GM18870 (cell line): ENCODE data around the gene PDCD1.

Experiments used
- ATAC-seq: cut with Tn5 transposase; IDR thresholded peaks from one replicate; pipeline ENCODE4 v1.9.1; 2021; ENCODE audit warnings: moderate library complexity; ENCODE audit not compliant: unreplicated experiment

Gene PDCD1

DNA sequence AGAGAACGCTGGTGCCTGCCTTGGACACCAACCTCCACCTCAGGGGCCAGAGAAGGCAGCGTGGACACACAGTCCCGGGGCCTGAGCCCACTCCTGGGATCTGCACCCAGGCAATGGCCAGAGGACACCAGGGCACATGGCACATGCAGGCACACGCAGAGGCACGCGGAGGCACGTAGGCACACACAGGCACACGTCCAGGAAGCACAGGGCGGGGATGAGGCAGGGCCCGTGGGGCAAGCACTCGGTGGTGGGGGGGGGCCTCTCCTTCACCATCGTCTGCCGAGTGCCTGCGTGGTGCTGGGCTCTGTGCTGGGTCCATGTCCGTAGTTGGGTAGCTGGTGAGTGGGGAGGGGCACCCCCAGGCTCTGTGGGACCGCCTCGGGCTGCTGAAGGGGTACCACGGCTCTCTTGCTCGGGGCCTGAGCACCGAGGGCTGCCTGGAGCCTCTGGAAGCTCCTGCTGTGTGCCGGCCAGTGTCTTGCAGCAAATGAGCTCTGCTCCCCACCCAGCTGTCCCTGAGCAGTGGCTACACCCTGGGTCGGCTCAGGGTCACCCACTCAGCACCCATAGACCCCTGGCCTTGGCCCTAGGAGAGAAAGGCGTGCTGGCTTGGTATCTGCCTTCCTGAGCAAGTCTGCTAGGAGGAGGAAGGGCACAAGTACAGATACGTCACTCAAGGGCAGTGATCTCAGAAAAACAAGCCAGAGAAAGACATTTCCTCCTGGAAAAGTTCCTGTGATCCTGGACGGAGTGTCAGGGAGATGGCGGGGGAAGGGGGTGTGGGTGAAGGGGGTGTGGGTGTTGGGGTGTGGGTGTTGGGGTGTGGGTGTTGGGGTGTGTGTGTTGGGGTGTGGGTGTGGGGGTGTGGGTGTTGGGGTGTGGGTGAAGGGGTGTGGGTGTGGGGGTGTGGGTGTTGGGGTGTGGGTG is 37.3 kb upstream of the PDCD1 start:
- ATAC-seq: no peak

DNA sequence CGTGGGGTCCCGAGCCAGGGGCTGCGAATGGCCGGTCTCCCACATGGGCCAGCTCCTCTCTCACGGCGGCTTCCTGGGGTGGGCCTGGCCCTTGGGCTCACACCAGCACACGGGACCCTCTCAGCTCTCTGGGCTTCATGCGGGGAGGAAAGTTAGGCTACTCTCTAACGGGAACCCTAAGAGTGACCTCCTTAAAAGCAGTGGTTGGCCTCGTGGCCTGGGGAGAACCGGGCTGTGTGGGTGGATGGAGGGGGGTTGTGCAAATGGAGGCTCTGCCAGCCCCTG is 36.7 kb upstream of the PDCD1 start:
- no peak for ATAC-seq

DNA sequence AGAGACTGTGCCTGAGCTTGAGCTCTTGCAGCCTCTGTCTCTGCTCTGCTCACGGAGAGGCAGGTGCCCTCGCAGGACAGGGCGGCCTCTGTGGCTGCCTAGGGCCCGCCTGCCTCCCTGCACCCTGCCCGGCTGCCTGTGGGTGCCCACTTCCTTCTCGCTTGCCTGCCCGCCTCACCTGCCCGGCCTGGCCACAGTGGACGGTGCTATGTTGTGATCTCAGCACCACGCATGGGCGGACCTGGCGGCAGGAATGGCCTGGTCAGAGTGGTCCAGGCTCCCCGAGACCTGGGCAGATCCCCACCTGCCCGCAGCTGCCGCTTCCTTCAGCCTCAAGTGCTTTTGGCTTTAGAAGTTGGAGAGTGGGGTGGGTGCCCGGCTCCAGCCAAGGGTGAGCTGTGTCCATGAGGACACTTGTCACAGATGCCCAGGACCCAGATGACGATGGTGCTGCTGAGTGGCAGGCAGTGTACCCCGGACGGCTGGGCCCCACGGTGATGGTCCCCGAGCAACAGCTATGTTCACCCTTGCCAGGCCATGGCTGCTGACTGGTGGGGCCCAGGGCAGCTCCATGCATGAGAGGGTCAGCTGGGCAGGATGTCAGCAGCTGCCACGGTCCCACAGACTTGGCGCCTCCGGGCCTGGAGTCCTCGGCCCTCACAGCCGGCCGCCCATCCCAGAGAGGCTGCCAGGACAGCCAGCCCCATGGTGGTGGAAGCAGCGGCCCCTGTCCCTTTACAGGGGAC is 36.2 kb upstream of the PDCD1 start:
- no peak for ATAC-seq

DNA sequence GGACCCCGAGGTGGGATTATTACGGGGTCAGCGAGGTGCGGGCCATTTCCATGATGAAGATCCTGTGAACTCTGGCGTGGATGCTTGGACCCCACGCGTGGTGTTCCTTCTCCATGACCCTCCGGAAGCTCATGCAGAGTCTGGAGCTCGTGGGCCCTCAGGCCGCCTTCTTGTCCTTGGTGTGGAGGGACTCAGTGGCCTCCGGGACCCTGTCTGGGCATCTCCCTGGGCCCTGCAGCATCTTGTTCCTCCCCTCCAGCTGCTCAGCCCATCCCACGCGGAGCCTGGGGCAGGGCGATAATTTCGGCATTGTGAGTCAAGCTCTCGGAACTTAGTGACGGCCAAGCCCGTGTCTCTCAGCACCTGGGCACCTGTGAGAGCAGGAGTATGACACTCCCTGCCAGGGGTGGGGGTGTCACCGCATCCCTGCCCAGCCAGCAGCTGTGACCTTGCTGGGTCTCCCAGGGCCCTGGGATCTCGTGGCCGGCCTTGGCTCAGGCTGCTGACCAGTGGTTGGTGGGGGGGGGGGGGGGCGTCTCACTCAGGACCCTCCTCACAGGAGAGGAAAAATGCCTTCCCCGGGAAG is 35.5 kb upstream of the PDCD1 start:
- no peak for ATAC-seq

DNA sequence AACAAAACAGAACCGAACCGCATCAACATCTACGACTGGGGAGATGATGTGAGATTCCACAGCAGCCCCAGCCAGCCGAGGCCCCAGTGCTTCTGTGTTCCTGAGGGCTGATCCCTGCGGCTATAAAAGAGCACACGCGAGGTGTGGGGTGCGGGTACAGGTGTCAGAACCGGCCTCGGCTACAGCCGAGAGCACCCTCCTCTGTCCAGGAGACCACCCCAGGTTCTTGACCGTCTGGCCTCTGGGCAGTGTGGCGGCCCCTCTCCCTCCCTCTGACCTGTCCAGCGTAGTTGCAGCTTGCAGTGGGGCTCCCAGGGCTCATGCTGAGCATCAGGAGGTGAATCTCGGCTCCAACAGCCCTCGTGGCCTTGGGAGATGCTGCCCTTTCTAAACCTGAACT is 34.6 kb upstream of the PDCD1 start:
- ATAC-seq: no peak

DNA sequence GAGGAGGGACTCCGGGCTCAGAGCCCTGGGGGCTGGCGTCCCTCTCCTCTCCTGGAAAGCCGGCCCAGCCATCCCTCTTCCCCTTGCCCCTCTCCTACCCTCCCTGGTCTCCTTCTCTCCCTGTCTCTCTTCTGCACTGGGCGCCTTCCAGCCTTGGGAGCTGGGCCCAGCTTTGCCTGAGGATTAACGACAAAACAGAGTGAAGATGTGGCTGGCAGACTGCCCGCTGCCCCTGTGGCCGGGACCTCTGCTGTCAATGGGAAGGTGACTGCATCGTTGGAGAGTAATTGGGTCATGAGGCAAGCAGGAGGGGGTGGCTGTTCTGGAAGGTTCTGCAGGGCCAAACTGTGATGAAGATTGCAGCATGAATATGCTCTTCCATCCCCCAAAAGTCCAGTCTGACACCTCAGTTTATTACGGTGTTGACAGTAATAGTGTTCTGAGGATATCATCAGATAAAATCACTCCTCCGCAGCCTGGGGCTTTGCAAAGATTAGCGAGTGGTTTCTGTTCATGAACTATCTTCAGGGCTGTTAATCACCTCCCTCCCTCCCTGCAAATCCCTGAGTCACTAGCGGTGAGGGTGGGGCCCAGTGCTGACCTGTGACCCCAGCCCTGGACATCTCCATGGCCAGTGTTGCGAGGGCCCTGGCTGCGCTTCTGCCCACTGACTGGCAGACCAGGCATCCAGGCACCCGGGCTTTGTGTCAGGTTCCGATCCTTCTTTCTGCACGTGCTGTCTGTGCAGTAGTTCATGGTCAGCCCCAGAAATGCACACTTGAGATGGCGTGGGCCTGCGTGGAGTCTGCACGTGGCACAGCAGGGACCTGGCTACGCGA is 33.8 kb upstream of the PDCD1 start:
- ATAC-seq: no peak

DNA sequence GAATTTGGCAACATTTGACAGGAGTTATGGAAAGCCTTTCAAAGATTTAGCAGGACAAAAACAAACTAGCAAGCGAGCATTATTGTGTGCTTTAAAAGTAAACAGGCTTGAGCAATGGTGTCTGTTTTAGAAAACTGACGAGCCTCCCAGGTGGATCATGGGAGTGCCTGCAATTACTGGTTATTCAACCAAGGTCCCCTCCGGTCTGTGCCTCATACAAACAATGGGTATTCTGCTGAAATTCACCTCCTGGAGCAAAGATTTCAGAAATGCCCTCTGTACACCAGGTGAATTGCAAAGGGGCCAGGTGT is 33.2 kb upstream of the PDCD1 start:
- ATAC-seq: no peak

DNA sequence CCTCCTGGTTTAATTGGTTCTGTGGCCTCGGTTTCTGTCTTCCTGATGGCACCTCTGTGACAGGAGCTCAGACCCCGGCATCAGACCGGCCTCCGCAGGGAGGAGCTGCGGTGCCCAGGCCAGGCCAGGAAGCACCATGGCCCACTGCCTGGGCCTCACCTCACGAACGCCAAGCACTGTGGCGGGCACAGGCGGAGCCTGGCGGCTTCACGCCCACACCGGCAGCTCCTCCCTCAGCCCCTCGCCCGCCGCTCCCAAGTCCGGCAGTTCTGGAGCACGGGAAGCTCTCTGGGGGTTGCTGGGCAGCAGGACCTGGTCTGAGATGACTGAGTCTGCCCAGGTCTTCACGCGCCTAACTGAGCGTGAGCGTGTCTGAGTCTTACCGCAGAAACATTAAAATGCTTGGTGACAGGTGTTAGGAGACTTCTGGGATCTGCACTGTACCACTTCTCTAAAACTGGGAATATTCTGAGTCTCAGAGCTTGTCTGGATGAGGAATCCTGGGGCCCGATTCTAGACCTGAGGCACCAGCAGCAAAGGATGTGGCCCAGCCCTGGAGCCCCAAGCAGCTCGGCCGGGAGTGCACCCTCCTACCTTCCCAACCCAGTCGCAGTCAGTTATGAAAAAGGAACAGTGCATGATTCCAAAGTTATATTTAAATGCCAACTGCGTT is 32.8 kb upstream of the PDCD1 start:
- ATAC-seq: no peak

DNA sequence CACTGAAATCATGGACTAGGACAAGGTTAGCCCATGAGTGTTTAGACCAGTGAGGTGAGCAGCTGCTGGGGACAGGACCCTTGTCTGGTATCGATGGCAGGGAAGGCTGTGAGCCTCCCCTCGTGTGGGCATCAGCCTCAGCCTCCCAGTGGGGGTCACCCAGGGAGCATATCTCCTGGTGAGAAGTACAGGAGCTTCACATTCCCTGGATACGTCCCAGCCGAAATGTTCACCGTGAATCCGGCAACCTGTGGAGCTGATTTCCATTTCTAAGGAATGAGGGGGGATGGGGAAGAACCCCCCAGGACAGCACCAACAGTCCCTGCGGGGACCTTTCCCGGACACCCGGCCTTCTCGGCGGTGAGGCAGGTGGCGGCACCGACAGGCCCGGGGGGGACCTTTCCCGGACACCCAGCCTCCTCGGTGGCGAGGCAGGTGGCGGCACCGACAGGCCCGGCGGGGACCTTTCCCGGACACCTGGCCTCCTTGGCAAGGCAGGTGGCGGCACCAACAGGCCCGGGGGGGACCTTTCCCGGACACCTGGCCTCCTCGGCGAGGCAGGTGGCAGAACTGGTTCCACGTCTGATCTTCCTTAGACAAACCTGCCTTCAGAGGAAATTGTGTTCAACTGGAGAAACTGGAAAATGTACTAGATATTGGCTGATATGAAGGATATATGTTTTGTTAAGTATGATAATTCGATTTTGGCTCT is 32.0 kb upstream of the PDCD1 start:
- no peak for ATAC-seq

DNA sequence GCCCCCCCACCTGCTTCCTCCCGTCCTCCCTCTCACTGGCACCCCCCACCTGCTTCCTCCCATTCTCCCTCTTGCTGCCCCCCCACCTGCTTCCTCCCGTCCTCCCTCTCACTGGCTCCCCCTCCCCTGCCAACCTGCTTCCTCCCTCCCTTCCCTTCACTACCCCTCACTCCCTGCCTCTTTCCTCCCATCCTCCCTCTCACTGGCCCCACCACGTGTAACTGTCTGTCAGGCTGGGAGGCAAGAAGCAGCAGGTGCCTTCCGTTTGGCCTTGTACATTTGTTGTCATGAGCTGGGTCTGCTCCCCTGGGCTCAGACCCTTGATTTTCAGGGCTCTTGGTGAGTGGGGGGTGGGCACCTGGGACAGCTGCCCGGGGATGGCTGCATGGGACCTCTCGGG is 29.9 kb upstream of the PDCD1 start:
- ATAC-seq: no peak

DNA sequence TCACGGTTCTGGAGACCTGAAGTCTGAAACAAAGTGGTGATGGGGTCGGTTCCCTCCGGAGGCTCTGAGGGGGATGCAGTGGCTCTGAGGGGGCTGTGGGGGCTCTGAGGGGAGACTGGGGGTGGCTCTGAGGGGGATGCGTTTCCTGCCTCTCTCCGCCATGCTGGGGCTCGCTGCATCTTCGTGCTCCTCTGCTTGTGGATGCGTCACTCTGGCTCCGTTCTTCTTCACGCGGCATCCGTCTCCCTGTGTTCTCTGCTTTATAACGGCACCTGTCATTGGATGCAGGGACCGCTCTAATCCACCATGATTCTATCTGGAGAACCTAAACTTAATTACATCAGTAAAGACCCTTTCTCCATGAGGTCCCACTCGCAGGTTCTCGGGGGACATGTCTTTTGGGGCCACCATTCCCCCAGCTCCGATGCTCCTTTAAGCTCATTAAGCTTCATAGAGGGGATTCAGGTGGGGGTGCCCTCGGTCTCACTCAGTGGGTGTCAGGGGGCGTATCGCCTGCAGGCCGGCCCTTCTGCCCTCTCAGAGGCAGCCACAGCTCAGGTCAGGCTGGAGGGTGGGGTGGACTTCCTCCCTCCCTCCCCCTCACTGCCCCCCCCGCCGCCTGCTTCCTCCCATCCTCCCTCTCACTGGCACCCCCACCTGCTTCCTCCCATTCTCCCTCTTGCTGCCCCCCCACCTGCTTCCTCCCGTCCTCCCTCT is 29.3 kb upstream of the PDCD1 start:
- ATAC-seq: no peak

DNA sequence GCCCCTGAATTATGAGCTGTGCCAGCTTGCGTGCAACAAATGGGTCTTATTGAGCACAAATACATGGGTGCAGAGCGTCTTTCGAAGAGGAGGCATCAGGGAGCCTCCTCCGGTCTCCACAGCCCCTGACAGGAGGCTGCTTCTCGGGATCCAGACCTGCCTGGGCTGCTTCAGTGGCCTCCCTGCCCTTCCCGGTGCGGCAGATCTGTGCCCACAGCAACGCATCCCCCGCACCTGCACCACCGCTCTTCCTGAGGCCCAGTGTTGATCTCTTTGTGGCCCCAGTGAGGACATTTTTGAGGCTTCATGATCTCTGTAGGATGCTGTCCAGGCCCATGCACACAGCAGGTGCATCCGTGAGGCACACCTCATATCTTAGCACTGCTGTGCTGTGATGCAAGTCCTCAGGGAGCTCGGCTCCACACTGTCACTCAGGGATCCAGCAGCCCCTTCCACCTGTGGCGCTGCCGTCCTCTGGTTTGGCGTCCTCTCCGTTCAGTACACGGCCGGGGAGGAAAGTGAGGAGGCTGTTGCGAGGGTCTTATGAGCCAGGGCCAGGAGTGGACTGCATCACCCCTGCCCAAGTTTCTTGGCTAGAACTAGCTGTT is 28.2 kb upstream of the PDCD1 start:
- ATAC-seq: no peak

DNA sequence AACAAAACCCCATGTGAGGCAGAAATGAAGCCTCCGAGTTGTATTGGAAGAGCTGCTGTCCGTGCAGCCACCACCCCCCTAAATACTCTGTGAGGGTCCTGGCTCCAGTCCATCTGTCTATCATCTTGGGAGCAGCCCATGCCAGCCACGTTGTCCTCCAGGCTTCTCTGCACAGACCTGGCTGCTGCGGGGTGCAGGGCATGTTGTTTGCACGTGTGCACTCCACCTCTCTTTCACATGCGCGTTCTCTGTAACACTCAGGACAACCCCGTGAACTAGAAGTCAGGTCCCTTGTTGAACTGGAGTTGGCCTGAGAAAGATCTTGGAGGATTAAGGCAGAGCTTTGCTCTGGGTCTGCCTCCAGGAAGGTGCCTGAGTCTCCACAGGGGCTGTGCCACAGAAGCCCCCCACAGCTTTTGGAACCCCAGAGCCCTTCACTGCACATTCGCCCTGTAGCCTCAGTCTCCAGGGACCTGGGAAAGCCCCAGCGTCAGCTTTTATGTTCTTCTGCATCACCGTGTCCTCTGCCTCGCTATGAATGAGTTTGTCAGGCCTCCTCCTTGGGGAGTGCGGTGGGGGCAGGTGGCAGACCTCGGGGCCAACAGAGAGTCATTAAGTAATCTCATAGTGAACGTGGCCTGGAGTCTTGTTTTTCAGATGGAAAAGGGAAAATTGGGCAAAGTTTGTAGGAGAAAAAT is 27.4 kb upstream of the PDCD1 start:
- no peak for ATAC-seq

DNA sequence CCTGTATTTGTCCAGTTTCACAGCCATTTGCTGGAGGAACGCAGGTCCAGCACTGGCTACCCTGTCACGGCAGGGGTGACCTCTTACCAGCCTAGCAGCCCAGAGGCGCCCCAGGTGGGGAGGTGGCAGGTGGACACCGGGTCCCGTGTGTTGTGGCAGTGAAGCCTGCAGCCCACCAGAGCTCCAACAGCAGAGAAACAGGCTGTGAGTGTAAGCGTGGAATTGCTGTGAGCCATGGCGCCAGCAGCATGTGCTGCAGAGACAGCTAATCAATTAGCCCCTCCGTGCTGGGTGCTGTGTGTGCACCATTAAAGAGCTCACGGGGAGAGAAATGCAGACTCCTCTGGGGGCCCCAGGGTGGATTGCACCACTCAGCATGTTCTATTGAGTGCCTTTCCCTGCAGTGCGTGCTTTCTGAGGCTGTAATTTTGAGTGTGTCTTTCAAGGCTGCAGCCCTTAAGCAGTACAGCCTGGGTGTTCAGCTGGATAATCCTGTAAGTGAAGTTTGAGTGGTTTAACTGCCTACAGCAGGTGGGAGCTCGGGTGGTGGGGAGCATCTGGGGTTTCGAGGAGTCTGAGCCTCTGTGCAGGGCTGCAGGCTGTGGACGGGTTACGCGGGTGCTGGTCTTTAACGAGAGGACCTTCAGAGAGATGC is 26.7 kb upstream of the PDCD1 start:
- ATAC-seq: no peak

DNA sequence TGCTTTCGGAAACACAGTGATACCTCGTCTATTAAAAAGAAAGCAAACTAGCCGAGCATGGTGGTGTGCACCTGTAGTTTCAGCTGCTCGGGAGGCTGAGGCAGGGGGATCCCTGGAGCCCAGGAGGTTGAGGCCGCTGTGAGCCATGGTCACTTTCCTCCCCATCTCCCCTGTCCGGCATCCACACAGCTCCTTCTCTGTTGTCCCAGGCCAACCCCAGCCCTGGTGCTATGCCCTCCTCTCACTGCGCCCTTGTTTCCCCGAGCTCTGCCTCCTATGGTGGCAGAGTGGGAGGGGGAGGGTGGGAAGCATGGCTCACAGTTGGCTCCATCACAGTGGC is 26.2 kb upstream of the PDCD1 start:
- ATAC-seq: no peak

DNA sequence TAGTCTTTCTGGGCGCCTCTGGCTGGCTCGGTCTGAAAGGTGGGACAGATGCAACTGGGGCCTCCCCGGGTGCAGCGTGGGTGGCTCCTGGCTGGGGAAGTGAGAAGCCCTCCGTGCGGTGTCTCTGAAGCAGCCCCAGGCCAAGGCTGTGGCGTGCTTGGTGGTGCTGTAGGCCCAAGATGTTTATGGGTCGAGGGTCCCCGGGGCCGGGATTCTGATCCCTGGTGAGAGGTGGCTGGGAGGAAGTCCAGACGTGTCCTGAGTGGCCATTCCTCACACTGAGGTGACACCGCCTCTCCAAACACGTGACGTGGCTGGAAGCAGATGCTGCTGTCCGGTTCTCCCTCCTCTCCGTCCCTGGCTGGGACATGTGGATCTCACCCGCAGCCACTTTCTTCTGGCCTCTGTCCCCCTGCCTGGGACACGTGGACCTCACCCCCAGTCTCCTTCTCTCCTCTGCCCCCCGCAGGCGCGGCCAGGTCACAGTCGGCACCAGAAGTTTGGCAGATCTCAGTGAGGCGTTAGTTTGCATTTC is 23.5 kb upstream of the PDCD1 start:
- peak; percentile 61 for ATAC-seq

DNA sequence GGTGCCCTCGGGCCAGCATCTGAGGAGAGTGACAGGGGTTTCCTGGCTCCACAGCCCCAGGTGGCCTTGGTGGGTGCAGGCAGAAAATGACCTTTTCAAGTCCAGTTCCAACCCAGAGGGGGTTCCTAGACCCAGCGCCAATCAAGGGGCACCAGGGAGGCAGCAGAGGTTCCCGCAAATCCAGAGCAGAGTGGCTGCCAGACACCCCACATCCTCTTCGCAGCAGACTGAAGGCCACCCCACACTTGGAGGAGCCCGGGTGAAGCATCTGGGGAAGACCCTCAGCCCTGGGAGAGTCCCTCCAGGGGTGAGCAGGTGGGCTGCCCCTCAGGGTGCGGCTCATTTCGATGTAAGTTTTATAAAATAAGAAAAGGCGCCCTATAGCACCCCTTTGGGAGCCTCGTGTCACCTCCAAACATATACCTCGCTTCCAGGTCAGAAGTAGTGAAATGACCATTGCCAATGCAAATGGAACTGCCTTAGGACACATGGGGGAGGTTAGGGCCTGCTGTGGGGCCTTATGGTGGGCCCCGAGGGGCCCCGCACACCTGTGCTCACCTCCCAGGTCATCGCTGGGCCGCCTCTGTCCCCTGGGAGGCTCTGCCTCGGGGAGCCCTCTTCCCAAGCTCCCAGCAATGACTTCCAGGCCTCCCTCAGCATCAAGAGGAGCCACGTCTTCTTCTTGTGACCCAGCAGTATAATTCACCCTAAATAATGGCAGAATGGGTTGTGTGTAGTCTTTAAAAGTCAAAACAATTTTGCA is 21.8 kb upstream of the PDCD1 start:
- no peak for ATAC-seq
